HG03159 (cell line): ENCODE data around the gene PDSS2.

Experiments used
- ATAC-seq: cut with Tn5 transposase; IDR thresholded peaks from one replicate; pipeline ENCODE4 v1.9.1; 2021; ENCODE audit warnings: mild to moderate bottlenecking, moderate library complexity; ENCODE audit not compliant: unreplicated experiment

PDSS2 gene

GRCh38 chr6:107103082-107103481, 356.3 kb downstream of the PDSS2 start:
- no peak for ATAC-seq
